Measurements from ENCODE around the gene TRIM63. TPM values are rescaled to one million over a fixed set of nuclear protein-coding genes. Genes with fewer than 3 reads are reported as not detected.

Gene TRIM63
- polyA plus RNA-seq, 1 of the 3 experiments (the other 2 are of a cell fraction), result not detected

DNA sequence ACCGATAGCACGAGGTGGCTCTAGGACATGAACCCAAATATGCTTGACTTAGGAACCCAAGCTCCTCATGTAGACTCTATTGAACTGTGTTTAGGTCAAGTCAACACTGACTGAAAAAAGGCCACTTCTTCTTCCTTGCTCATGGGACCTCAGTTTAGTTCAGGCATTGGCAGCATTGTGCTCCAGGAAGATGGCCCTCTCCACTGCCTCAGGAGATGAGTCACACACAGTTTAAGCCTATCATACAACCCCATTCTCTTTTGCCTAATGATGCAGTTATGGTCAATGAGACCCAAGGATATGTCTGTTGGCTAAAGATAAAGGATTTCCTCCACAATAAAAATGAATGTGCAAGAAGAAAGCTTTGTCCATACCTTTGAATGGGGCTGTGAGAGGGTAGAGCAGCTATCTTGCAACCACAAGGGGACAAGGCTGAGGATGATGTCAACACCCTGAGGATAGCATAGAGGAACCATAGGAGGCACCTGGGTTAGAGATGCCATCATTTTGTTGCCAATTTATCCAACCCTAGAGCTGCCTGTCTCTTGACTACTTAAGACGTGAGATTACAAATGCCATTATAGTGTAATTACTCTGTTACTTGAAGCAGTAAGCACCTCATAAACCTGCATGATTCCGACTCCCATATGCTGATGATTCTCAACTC lies 3.0 kb upstream of the TRIM63 start:
- H3K36me3 ChIP-seq (replicated peaks in 1 of 2; ENCODE audit: control insufficient read depth in 1 of 2, insufficient read depth in 2 of 2, low read length in 1 of 2), result no peaks in the 10 kb centered on the region
- H3K79me2 ChIP-seq (ENCODE audit: insufficient read depth), result no peaks in the 10 kb centered on the region
- H3K9me3 ChIP-seq, result no peaks in the 10 kb centered on the region
- no peaks in the 10 kb centered on the region for H4K20me1 ChIP-seq (ENCODE audit: insufficient read depth)
- POLR2A ChIA-PET, result no interaction called here
- no peak overlapping the region for H2AFZ ChIP-seq (ENCODE audit: low read depth)
- H3K27ac ChIP-seq (ENCODE audit: low read depth in 2 of 2, low read length in 1 of 2), result no peak overlapping the region
- CTCF ChIA-PET, result interaction anchor here (0.8 kb wide), 2 partner anchors 15 to 26 kb away, joined by 3 read pairs; no protein-coding TSS in a partner anchor
- no peak overlapping the region for H3K4me3 ChIP-seq (ENCODE audit: low read depth in 2 of 2, low read length in 1 of 2)
- no peaks in the 10 kb centered on the region for H3F3A ChIP-seq (replicated peaks; ENCODE audit: insufficient read depth)
- no peaks in the 10 kb centered on the region for H3K9me2 ChIP-seq
- no peak overlapping the region for H3K4me2 ChIP-seq
- H3K9ac ChIP-seq, result no peak overlapping the region
- H3K27me3 ChIP-seq (ENCODE audit: insufficient read depth), result peaks cover 33% of the 10 kb centered on the region
- TF ChIP-seq EP300 (IDR thresholded peaks at IDR 0.05; ENCODE audit: borderline replicate concordance in 1 of 2, low read depth in 1 of 2, low read length in 1 of 2), result no peak
- no peak for TF ChIP-seq SIN3A (IDR thresholded peaks at IDR 0.05; ENCODE audit: borderline replicate concordance, low read depth, low read length)
- TF ChIP-seq FOXM1 (IDR thresholded peaks at IDR 0.05; ENCODE audit: low read depth), result no peak
- TF ChIP-seq EZH2phosphoT487 (IDR thresholded peaks at IDR 0.05; ENCODE audit: borderline replicate concordance, low read depth), result no peak
- DNase-seq, result no peak
- WGBS (ENCODE audit: low lambda C conversion rate), result 74% methylated on average over 4 of the region's 4 CpGs
- H3K4me1 ChIP-seq (ENCODE audit: control insufficient read depth in 1 of 2, insufficient read depth in 2 of 2, low read depth in 1 of 2, low read length in 1 of 2), result peaks cover 0 to 3% of the 10 kb centered on the region in 2 experiments; a peak in 1 of 4 replicates

DNA sequence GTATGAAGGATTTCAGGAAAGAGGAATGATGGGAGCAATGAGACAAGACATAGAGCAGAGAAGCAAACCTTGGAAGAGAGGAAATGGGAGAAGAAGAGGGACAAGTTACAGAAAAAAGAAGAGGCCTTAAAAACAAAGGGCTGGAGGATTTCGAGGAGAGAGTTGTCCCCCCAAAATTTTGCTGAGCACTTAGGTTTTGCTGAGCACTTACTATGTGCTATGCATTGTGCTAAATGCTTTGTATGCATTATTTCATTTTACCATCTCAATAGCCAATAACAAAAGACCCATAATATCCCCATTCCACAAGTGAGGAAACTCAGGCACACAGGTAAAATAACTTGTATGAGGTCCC lies 2.5 kb upstream of the TRIM63 start:
- POLR2A ChIA-PET, result no interaction called here
- no peak overlapping the region for H3K4me2 ChIP-seq
- CTCF ChIA-PET, result no interaction called here
- no peaks in the 10 kb centered on the region for H3K9me3 ChIP-seq
- H3F3A ChIP-seq (replicated peaks; ENCODE audit: insufficient read depth), result no peaks in the 10 kb centered on the region
- H3K36me3 ChIP-seq (replicated peaks in 1 of 2; ENCODE audit: control insufficient read depth in 1 of 2, insufficient read depth in 2 of 2, low read length in 1 of 2), result no peaks in the 10 kb centered on the region
- H3K9me2 ChIP-seq, result no peaks in the 10 kb centered on the region
- no peak for DNase-seq
- H3K27me3 ChIP-seq (ENCODE audit: insufficient read depth), result peaks cover 33% of the 10 kb centered on the region
- no peaks in the 10 kb centered on the region for H4K20me1 ChIP-seq (ENCODE audit: insufficient read depth)
- no peak for TF ChIP-seq SMC3 (IDR thresholded peaks at IDR 0.05; ENCODE audit: low read depth, low read length)
- TF ChIP-seq, protein P1, sequence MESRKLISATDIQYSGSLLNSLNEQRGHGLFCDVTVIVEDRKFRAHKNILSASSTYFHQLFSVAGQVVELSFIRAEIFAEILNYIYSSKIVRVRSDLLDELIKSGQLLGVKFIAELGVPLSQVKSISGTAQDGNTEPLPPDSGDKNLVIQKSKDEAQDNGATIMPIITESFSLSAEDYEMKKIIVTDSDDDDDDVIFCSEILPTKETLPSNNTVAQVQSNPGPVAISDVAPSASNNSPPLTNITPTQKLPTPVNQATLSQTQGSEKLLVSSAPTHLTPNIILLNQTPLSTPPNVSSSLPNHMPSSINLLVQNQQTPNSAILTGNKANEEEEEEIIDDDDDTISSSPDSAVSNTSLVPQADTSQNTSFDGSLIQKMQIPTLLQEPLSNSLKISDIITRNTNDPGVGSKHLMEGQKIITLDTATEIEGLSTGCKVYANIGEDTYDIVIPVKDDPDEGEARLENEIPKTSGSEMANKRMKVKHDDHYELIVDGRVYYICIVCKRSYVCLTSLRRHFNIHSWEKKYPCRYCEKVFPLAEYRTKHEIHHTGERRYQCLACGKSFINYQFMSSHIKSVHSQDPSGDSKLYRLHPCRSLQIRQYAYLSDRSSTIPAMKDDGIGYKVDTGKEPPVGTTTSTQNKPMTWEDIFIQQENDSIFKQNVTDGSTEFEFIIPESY (IDR thresholded peaks at IDR 0.05; ENCODE audit: borderline replicate concordance, low read depth), result no peak
- no peak for TF ChIP-seq GATA2 (CRISPR knock-in tag; IDR thresholded peaks at IDR 0.05)
- TF ChIP-seq NRF1 (IDR thresholded peaks at IDR 0.05; ENCODE audit: low read depth, low read length), result no peak
- no peak for TF ChIP-seq RXRA (IDR thresholded peaks at IDR 0.05; ENCODE audit: borderline replicate concordance, low read depth)
- no peak for TF ChIP-seq TAF1 (IDR thresholded peaks at IDR 0.05; ENCODE audit: borderline replicate concordance, low read depth, low read length)
- TF ChIP-seq FOSL2 (IDR thresholded peaks at IDR 0.05; ENCODE audit: borderline replicate concordance, low read depth), result no peak
- no peak for TF ChIP-seq FOXM1 (IDR thresholded peaks at IDR 0.05; ENCODE audit: low read depth)
- no peak for TF ChIP-seq ELF1 (IDR thresholded peaks at IDR 0.05)
- no peak for TF ChIP-seq RAD21 (IDR thresholded peaks at IDR 0.05; ENCODE audit: low read length)
- TF ChIP-seq, protein P2, sequence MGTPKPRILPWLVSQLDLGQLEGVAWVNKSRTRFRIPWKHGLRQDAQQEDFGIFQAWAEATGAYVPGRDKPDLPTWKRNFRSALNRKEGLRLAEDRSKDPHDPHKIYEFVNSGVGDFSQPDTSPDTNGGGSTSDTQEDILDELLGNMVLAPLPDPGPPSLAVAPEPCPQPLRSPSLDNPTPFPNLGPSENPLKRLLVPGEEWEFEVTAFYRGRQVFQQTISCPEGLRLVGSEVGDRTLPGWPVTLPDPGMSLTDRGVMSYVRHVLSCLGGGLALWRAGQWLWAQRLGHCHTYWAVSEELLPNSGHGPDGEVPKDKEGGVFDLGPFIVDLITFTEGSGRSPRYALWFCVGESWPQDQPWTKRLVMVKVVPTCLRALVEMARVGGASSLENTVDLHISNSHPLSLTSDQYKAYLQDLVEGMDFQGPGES (IDR thresholded peaks at IDR 0.05; ENCODE audit: low read depth, low read length), result no peak
- no peak for TF ChIP-seq TEAD4 (IDR thresholded peaks at IDR 0.05; ENCODE audit: borderline replicate concordance, insufficient read depth)
- TF ChIP-seq, protein P3, sequence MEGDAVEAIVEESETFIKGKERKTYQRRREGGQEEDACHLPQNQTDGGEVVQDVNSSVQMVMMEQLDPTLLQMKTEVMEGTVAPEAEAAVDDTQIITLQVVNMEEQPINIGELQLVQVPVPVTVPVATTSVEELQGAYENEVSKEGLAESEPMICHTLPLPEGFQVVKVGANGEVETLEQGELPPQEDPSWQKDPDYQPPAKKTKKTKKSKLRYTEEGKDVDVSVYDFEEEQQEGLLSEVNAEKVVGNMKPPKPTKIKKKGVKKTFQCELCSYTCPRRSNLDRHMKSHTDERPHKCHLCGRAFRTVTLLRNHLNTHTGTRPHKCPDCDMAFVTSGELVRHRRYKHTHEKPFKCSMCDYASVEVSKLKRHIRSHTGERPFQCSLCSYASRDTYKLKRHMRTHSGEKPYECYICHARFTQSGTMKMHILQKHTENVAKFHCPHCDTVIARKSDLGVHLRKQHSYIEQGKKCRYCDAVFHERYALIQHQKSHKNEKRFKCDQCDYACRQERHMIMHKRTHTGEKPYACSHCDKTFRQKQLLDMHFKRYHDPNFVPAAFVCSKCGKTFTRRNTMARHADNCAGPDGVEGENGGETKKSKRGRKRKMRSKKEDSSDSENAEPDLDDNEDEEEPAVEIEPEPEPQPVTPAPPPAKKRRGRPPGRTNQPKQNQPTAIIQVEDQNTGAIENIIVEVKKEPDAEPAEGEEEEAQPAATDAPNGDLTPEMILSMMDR (IDR thresholded peaks at IDR 0.05), result no peak
- TF ChIP-seq, protein P4, sequence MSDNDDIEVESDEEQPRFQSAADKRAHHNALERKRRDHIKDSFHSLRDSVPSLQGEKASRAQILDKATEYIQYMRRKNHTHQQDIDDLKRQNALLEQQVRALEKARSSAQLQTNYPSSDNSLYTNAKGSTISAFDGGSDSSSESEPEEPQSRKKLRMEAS (IDR thresholded peaks at IDR 0.05; ENCODE audit: low read depth), result no peak
- no peak for TF ChIP-seq MEF2A (IDR thresholded peaks at IDR 0.05; ENCODE audit: borderline replicate concordance, low read depth)
- TF ChIP-seq NFIC (IDR thresholded peaks at IDR 0.05; ENCODE audit: borderline replicate concordance), result no peak
- no peak for TF ChIP-seq JUND (IDR thresholded peaks at IDR 0.05)
- TF ChIP-seq EZH2phosphoT487 (IDR thresholded peaks at IDR 0.05; ENCODE audit: borderline replicate concordance, low read depth), result no peak
- no peak for TF ChIP-seq TCF12 (IDR thresholded peaks at IDR 0.05)
- TF ChIP-seq GABPA (IDR thresholded peaks at IDR 0.05; ENCODE audit: low read depth), result no peak
- 21% methylated on average over 1 of the region's 1 CpG for WGBS (ENCODE audit: low lambda C conversion rate)
- H2AFZ ChIP-seq (ENCODE audit: low read depth), result no peak overlapping the region
- no peak overlapping the region for H3K27ac ChIP-seq (ENCODE audit: low read depth in 2 of 2, low read length in 1 of 2)
- H3K9ac ChIP-seq, result no peak overlapping the region
- H3K4me3 ChIP-seq (ENCODE audit: low read depth in 2 of 2, low read length in 1 of 2), result no peak overlapping the region
- H3K4me1 ChIP-seq (ENCODE audit: control insufficient read depth in 1 of 2, insufficient read depth in 2 of 2, low read depth in 1 of 2, low read length in 1 of 2), result peaks cover 0 to 3% of the 10 kb centered on the region in 2 experiments; a peak in 1 of 4 replicates
- no peaks in the 10 kb centered on the region for H3K79me2 ChIP-seq (ENCODE audit: insufficient read depth)

Data from SK-N-SH (cell line).